ENCODE data around the gene DOCK10.
A peak's percentile ranks its signal among the peaks of the same experiment; 100 is the strongest.

DOCK10 gene

GRCh38 chr2:224971214-224971613, 71.1 kb downstream of the DOCK10 start:
- H3K27ac ChIP-seq, result no peak overlapping the region
- CTCF ChIA-PET, result interaction anchor here (0.8 kb wide), 1 partner anchor 37 kb away, joined by 4 read pairs; no protein-coding TSS in a partner anchor
- DNase-seq (ENCODE audit: low spot score), result peak; percentile 47
- POLR2A ChIA-PET (ENCODE audit: low non-redundant PET), result no interaction called here
- TF ChIP-seq CTCF (conservative IDR thresholded peaks at IDR 0.05; ENCODE audit: low read depth), result no peak

GRCh38 chr2:224970311-224970710, 72.0 kb downstream of the DOCK10 start:
- ChIA-PET CTCF (interaction anchor here (0.8 kb wide), 1 partner anchor 36 kb away, joined by 4 read pairs; no protein-coding TSS in a partner anchor), POLR2A (ENCODE audit: low non-redundant PET) (no interaction called here)
- no peak for DNase-seq (ENCODE audit: low spot score)
- TF ChIP-seq CTCF (conservative IDR thresholded peaks at IDR 0.05; ENCODE audit: low read depth), result no peak
- H3K27ac ChIP-seq, result no peak overlapping the region

GRCh38 chr2:224969633-224970260, 72.5 kb downstream of the DOCK10 start:
- POLR2A ChIA-PET (ENCODE audit: low non-redundant PET), result no interaction called here
- no peak for TF ChIP-seq CTCF (conservative IDR thresholded peaks at IDR 0.05; ENCODE audit: low read depth)

GRCh38 chr2:224969095-224969494, 73.2 kb downstream of the DOCK10 start:
- H3K27ac ChIP-seq, result no peak overlapping the region
- CTCF ChIA-PET, result no interaction called here
- DNase-seq (ENCODE audit: low spot score), result no peak
- POLR2A ChIA-PET (ENCODE audit: low non-redundant PET), result no interaction called here
- TF ChIP-seq CTCF (conservative IDR thresholded peaks at IDR 0.05; ENCODE audit: low read depth), result no peak

More at GRCh38 chr2:224969633-224970260, 72.5 kb downstream of the DOCK10 start:
- CTCF ChIA-PET, result no interaction called here
- no peak overlapping the region for H3K27ac ChIP-seq
- no peak for DNase-seq (ENCODE audit: low spot score)

- no peak for TF ChIP-seq CTCF (conservative IDR thresholded peaks at IDR 0.05; ENCODE audit: low read depth)
- DNase-seq (ENCODE audit: low spot score), result no peak
- ChIA-PET CTCF (no interaction called here), POLR2A (ENCODE audit: low non-redundant PET) (no interaction called here)
- no peak overlapping the region for H3K27ac ChIP-seq
Measured at GRCh38 chr2:224968051-224968450, 74.2 kb downstream of the DOCK10 start.

GRCh38 chr2:224966613-224967012, 75.7 kb downstream of the DOCK10 start:
- no peak overlapping the region for H3K27ac ChIP-seq
- CTCF ChIA-PET, result interaction anchor here (0.6 kb wide), 1 partner anchor 694 kb away, joined by 3 read pairs; no protein-coding TSS in a partner anchor
- DNase-seq (ENCODE audit: low spot score), result no peak
- no peak for TF ChIP-seq CTCF (conservative IDR thresholded peaks at IDR 0.05; ENCODE audit: low read depth)
- POLR2A ChIA-PET (ENCODE audit: low non-redundant PET), result no interaction called here
